Measurements from ENCODE around the gene WDR90.
"Not testable (repeated sequence)": the region's sequence is repeated elsewhere in the genome, so short reads cannot be mapped to it uniquely, and the experiment has no call there.

WDR90 gene

DNA sequence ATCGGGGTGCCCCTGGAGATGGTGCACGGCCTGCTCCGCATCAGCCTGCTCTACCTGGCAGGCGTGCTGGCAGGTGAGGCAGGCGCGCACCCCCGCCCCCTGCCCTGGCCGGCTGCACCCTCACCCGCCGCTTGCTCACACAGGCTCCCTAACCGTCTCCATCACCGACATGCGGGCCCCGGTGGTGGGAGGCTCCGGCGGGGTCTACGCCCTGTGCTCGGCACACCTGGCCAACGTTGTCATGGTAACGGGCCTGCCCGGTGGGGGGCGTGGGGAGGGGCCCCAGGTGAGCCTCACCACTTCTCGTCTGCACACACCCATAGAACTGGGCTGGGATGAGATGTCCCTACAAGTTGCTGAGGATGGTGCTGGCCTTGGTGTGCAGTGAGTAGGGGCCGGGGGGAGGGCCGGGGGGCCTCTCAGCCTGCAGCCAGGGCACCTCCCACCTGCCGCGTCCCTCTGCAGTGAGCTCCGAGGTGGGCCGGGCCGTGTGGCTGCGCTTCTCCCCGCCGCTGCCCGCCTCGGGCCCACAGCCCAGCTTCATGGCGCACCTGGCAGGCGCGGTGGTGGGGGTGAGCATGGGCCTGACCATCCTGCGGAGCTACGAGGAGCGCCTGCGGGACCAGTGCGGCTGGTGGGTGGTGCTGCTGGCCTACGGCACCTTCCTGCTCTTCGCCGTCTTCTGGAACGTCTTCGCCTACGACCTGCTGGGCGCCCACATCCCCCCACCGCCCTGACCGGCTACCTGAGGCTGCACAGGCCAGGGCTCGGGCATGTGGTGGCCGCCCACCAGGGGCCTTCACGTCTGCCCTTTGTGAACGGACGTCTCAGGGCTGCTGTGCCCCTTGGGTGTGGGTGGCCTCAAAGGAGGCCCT, 28.4 kb downstream of the WDR90 start:
- no peak for DNase-seq

- DNase-seq = no peak
Measured at GRCh38 chr16:678209-678857, 29.2 kb downstream of the WDR90 start.

GRCh38 chr16:678858-679813, 30.0 kb downstream of the WDR90 start:
- DNase-seq = peak; percentile 78

DNA sequence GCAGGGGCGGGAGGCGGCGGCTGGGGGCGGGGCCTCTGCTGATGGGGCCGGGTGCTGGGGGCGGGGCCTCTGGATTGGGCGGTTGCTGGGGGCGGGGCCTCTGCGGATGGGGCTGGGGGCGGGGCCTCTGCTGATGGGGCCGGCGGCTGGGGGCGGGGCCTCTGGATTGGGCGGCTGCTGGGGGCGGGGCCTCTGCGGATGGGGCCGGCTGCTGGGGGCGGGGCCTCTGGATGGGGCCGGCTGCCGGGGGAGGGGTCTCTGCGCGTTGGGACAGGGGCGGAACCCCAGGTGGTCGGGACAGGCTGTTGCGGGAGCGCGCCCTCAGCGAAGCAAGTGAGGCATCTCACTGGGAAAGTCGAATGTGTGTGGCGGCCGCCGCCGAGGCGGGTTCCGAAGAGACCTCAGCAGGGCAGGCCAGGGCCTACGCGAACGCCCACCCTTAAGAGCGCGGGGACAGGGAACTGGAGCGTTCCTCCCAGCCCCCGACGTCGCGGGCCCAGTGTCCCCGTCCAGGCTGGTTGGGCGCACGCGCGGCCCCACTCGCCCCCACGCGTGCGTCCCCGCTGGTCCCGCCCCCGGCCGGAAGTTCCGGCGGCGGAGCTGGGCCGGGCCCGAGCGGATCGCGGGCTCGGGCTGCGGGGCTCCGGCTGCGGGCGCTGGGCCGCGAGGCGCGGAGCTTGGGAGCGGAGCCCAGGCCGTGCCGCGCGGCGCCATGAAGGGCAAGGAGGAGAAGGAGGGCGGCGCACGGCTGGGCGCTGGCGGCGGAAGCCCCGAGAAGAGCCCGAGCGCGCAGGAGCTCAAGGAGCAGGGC, 30.9 kb downstream of the WDR90 start, which contains the start of gene STUB1:
Gene STUB1, plus strand, starts transcription at position 597 of the 811 bp plus-strand sequence. Its CDS starts 116 bp downstream, at position 713.
- DNase-seq = peak; percentile 97

DNA sequence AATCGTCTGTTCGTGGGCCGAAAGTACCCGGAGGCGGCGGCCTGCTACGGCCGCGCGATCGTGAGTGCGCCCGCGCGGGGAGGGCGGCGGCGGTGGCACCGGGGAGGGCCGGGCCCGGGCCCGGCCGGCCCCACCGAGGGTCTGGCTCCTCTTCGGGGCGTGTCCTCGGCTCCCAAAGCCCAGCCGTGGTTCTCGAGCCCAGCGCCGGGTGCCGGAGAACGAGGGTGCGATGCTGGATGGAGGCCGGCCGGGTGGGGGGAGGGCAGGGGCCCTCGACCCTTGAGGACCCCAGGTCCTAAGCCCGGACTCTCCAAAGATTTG, 31.4 kb downstream of the WDR90 start:
- no peak for DNase-seq

DNA sequence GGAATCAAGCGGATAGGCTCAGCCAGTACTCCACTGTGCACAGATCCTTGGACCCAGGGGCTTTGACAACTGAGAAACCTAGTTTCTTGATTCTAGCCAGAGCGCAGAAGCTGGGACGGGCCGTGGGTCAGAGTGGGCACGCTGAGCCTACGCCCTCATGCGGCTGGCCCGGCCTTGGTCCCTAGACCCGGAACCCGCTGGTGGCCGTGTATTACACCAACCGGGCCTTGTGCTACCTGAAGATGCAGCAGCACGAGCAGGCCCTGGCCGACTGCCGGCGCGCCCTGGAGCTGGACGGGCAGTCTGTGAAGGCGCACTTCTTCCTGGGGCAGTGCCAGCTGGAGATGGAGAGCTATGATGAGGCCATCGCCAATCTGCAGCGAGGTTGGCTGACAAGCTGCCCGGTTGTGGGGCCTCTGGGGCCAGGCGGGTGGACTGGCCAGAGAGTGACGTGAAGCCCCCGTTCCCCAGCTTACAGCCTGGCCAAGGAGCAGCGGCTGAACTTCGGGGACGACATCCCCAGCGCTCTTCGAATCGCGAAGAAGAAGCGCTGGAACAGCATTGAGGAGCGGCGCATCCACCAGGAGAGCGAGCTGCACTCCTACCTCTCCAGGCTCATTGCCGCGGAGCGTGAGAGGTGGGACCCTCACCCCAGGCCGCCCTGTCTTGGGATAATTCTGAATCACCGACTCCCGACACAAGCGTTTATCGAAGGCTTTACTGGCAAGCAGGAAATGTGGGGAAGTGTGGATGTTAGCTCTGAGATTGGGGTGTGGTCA, 32.0 kb downstream of the WDR90 start:
- no peak for DNase-seq

DNA sequence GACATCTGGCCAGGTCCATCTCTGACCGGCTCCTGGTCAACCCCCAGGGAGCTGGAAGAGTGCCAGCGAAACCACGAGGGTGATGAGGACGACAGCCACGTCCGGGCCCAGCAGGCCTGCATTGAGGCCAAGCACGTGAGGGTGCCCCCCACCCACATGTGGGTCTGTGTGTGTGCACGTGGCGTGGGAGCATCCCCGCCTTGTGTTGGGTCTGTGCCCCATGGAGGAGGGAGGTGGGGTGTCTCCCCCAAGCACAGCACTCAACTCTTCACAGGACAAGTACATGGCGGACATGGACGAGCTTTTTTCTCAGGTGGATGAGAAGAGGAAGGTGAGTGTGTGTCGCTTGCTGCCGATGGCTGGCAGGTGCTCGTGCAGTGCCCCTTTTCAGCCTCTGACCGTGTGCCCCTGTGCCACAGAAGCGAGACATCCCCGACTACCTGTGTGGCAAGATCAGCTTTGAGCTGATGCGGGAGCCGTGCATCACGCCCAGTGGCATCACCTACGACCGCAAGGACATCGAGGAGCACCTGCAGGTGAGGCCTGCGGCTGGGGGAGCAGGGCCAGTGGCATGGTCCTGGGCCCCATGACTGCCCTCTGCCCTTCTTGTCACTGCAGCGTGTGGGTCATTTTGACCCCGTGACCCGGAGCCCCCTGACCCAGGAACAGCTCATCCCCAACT, 32.7 kb downstream of the WDR90 start:
- DNase-seq = no peak

DNA sequence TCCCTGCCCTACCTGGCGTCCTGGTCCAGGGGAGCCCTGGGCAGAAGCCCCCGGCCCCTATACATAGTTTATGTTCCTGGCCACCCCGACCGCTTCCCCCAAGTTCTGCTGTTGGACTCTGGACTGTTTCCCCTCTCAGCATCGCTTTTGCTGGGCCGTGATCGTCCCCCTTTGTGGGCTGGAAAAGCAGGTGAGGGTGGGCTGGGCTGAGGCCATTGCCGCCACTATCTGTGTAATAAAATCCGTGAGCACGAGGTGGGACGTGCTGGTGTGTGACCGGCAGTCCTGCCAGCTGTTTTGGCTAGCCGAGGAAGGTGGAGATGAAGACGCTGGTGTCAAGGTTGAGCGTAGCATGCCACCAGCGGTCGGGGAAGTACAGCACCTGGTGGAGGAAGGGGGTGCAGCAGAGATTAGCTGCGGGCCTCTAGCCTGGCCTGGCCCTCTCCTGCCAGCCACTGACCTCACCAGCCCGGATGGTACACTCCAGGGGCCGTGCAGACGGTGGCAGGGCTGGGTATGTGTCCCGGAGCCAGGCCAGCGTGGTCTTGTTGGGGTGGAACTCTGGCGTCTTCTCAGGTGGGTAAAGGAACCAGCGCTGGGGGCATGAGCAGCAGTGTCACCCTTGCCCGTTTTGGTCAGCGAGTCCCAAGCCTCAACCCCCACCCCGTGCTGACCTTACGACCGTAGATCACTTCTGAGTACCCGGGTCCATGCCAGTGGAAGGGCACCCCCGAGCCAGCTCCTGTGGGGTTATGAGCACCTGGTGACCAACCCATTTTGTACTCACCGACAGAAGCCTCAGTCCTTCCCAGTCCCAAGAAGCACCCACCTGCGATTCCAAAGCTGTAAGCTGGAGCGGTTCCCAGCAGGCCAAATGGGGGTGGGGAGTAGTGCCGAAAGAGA, 33.6 kb downstream of the WDR90 start:
- no peak for DNase-seq

GRCh38 chr16:683396-684070, 34.4 kb downstream of the WDR90 start:
- no peak for DNase-seq

DNA sequence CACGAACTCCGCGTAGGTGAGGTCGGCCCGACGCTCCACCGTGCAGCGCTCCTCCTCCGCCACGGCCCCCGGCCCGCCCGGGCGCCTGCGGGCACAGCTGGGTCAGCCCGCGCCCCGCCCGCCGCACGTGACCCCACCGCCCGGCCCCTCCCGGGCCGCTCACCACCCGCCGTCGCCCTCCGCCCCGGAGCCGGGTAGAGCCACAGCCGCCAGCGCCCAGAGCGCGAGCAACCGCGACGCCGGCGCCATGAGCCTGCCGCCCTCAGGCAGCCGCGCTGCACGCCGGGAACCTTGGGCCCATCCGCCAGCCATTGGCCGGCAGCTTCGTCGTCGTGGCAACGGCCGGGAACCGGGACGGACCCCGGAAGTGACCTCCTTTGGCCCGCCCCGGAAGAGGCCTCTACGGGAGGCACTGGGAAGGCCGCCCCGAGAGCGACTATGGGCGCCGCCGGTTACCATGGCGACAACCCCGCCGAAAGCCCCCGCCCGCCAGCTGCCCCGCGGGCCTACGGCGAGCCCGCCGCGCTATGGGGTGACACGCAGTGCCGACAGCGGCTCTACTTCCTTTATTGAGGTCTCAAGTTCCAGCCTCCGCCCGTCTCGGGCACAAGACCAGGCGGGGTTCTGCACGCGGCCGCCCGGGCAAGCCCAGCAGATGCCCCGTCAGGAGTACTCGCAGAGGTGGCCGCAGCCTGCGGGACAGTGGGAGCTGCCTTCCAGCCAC, 35.1 kb downstream of the WDR90 start, which contains the start of gene JMJD8:
Gene JMJD8, minus strand, starts transcription at position 264 of the 724 bp plus-strand sequence. Its CDS starts 15 bp downstream, at position 249.
- DNase-seq = peak; percentile 98

DNA sequence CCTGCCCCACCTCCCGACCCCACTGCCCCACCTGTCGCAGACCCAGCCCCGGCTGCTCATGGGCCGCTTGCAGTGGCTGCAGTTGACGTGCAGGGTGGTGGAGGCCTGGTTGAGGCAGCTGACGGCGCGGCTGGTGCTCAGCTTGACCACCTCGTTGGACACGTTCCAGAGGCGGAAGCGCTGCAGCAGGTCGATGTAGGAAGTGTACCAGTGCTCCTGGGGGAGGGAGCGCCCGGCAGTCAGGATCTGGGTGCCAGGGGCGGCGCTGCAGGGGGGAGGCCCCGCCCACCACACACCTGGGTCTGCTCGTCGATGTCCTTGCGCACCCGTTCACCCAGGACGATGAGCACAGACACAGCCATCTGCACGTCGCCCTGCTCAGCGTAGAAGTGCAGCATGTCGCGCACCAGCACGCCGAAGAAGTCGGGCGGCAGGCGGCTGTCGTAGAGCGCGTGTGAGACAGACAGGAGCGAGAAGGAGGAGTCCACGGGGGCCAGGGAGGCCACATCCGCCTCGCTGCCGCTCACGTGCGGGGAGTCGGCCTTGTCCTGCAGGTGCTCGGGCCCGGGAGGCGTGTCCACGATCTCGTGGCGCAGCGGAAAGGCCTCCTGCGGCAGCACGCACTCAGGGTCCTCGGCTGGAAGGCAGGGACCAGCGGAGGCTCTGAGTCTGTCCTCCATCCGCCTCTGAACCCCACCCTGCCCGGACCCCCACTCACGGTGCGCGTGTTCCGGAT, 36.0 kb downstream of the WDR90 start:
- DNase-seq = no peak

DNA sequence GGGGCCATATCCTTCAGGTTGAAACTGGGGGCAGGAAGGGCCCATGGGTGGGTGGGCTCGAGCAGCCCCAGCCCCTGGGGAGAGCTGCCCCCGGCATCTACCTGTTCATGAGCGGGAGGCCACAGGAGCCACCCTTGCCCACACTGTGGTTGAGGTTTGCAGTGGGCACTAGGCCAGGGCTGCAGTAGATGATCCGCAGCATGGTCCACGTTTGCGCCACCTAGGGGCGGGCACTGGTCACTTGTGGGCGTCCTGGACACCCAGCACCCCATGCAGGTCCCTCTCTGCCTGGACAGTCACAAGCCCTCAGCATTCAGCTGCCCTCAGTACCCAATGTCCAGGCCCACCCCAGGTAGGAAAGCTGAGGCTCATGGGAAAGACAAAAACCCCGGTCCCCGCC, 36.8 kb downstream of the WDR90 start:
- DNase-seq = no peak

DNA sequence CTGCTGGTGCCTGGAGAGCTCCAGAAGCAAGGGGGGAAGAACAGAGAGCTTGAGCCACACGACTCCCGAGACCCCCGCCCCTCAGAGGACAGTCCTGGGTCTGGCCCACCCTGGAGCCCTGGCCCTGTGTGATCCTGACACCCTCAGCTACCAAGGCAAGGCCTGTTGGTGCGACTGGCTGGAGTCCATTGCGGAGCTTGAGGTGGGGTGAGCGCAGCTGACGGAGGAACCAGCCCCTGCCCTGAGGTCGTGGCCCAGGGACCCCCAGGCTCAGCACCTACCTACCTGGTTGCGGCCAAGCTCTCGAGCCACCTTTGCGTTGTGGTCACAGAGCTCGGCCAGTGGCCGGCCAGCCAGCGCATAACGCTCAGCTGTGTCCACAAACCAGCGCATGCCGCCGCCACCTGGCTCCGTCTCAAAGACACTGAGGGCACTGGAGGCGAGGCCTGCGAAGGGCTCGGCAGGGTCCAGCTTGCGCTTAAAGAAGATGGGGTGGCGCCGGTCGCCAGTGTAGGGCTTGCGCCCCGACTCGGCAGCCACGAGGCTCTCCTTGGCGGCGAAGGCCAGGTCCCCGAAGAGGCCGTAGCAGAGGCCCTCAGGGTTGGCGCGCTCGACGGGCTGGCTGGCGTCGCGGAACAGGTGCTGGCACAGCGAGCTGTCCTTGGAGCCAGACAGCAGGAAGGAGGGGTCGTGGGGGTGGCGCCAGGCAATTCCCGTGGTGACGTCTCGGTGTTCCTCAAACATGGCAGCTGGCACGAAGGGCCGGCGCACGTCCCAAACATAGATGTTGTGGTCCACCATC, 37.5 kb downstream of the WDR90 start:
- no peak for DNase-seq

DNA sequence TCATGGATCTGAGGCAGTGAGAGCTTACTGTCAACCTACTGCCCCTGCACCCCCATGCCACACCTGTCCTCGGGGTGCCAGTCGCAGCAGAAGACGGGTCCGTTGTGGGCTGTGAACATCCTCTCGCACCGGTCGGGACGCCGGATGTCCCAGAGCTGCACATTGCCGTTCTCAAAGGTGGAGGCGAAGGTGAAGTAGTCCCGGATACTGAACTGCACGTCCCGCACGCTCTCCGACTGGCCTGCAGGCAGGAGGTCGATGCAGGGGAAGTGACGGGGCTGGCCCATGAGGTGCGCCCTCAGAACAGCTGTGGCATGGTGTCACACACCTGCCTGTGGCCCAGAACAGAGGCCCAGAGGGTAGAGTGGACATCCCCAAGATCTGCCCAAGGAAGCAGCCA, 38.3 kb downstream of the WDR90 start:
- DNase-seq = no peak

DNA sequence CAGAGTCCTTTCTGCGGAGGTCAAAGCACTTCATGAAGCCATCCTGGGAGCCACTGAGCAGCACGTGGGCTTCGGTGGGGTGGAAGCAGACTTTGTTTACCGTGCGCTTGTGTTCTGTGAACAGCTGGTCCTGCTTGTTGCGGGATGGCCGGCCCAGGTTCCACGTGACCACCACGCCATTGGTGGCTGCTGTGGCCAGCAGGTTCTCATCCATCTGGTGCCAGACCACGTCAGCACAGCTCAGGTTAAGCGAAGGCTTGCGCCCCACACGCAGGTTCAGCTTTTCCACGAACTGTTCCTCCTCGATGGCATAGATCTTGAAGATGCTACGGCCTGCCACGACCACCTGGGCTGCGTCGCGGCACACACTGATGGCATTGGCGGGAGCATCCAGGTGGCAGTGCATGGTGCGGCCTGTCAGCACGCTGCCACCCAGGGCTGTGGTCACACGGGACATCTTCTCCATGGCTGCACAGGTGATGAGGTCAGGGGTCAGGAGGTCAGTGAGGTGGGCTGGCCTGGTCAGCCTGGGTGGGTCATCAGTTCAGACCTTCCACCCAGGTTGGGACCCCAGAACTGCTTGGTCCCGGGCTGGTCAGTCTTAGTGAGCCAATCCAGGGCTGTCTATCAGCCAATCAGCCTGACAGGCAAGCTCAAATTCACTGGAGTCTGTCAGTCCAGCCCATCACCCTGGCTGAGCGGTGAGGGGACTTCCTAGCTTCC, 40.2 kb downstream of the WDR90 start:
- DNase-seq = no peak

DNA sequence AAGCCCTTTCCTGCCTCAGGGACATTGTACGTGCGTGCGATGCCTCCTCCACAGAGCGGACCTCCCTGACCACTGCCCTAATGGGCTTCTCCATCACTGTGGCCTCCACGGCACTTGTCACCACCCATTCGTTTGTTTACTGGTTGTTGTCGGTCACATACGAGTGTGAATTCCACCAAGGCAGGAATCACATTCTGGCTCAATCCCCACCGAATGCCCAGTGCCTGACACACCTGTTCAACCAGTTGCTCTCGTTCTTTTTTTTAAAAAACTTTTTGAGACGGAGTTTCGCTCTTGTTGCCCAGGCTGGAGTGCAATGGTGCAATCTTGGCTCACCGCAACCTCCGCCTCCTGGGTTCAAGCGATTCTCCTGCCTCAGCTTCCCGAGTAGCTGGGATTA, 42.1 kb downstream of the WDR90 start:
- not testable (repeated sequence) for DNase-seq
